ENCODE results near the gene PTBP3.

DNA sequence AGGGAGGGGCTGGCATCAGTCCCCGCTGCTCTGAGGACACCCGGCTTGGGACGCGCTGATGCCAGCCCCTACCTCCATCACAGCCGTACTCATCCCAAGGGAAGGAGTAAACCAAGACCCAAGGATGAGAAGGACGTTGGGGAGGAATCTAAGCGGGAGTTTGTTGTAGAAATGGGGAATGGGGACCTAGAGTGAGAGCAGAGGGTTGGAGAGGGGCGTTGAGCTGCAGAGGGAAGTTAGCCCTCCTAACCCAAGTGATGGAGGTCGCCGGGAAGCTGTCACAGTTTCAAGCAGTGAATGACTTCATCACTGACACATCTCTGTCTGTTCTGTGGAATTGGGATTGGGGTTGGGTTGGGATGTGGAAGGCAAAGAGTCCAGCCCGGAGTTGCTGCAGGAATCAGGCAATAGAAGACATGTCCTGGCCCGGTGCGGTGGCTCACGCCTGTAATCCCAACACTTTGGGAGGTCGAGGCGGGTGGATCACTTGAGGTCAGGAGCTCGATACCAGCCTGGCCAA, 157.6 kb downstream of the PTBP3 start:
- TF ChIP-seq, protein P1, sequence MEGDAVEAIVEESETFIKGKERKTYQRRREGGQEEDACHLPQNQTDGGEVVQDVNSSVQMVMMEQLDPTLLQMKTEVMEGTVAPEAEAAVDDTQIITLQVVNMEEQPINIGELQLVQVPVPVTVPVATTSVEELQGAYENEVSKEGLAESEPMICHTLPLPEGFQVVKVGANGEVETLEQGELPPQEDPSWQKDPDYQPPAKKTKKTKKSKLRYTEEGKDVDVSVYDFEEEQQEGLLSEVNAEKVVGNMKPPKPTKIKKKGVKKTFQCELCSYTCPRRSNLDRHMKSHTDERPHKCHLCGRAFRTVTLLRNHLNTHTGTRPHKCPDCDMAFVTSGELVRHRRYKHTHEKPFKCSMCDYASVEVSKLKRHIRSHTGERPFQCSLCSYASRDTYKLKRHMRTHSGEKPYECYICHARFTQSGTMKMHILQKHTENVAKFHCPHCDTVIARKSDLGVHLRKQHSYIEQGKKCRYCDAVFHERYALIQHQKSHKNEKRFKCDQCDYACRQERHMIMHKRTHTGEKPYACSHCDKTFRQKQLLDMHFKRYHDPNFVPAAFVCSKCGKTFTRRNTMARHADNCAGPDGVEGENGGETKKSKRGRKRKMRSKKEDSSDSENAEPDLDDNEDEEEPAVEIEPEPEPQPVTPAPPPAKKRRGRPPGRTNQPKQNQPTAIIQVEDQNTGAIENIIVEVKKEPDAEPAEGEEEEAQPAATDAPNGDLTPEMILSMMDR (conservative IDR thresholded peaks at IDR 0.05; ENCODE audit: low read length): no peak
- TF ChIP-seq EZH2phosphoT487 (IDR thresholded peaks at IDR 0.05; ENCODE audit: borderline replicate concordance): no peak

Measured in Loucy (cell line).